ENCODE results near the gene POU6F2.

The POU6F2 gene

GRCh38 chr7:39248692-39249090 is 271.0 kb downstream of the POU6F2 start:
- H3K4me2 ChIP-seq (ENCODE audit: low read depth, low read length, poor library complexity, severe bottlenecking) = no peak overlapping the region
- no peaks in the 10 kb centered on the region for H3K36me3 ChIP-seq (ENCODE audit: insufficient read depth, low read length)
- no peak overlapping the region for H2AFZ ChIP-seq (ENCODE audit: low read length)
- H3K27me3 ChIP-seq (ENCODE audit: insufficient read depth, low read length, poor library complexity, severe bottlenecking) = no peaks in the 10 kb centered on the region
- H3K4me1 ChIP-seq (ENCODE audit: insufficient read depth, low read length, poor library complexity, severe bottlenecking) = no peaks in the 10 kb centered on the region
- TF ChIP-seq EZH2phosphoT487 (IDR thresholded peaks at IDR 0.05; ENCODE audit: borderline replicate concordance) = no peak
- TF ChIP-seq, protein P1, sequence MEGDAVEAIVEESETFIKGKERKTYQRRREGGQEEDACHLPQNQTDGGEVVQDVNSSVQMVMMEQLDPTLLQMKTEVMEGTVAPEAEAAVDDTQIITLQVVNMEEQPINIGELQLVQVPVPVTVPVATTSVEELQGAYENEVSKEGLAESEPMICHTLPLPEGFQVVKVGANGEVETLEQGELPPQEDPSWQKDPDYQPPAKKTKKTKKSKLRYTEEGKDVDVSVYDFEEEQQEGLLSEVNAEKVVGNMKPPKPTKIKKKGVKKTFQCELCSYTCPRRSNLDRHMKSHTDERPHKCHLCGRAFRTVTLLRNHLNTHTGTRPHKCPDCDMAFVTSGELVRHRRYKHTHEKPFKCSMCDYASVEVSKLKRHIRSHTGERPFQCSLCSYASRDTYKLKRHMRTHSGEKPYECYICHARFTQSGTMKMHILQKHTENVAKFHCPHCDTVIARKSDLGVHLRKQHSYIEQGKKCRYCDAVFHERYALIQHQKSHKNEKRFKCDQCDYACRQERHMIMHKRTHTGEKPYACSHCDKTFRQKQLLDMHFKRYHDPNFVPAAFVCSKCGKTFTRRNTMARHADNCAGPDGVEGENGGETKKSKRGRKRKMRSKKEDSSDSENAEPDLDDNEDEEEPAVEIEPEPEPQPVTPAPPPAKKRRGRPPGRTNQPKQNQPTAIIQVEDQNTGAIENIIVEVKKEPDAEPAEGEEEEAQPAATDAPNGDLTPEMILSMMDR (conservative IDR thresholded peaks at IDR 0.05; ENCODE audit: low read length) = no peak
- no peaks in the 10 kb centered on the region for H3K9me3 ChIP-seq (ENCODE audit: insufficient read depth, low read depth, low read length)
- no peaks in the 10 kb centered on the region for H3K9me2 ChIP-seq (replicated peaks; ENCODE audit: low read depth, low read length)
- no peak overlapping the region for H3K4me3 ChIP-seq (ENCODE audit: low read length, poor library complexity, severe bottlenecking)
- no peaks in the 10 kb centered on the region for H3F3A ChIP-seq (ENCODE audit: low read depth)
- no peak overlapping the region for H3K9ac ChIP-seq (ENCODE audit: low read depth, low read length, poor library complexity, severe bottlenecking)
- no peaks in the 10 kb centered on the region for H3K79me2 ChIP-seq (ENCODE audit: insufficient read depth, low read length)
- no peaks in the 10 kb centered on the region for H4K20me1 ChIP-seq (ENCODE audit: insufficient read depth, low read length, poor library complexity, severe bottlenecking)

DNA sequence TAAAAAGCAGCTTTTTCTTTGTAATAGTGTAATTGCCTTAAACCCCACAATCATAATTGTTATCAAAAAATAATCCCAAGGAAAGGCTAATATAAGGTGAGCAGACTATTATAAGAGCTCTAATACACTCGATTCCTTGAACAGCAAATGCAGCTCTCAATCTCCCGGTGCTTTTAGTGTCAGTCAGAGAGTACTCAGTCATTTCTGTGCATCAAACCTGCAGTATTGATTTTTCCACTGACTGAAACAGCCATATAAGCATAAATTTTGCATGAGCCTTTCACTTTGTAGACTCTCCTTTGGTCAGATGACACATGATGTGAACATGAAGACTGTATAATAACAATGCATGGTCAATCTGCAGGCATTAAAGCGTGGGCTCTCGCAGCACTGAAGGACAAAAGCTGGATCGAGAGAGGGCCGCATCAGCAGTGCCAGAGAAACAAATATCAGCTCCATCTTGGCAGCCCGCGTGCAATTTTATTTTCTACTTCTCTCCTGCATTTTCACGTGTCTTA is 272.0 kb downstream of the POU6F2 start:
- no peak for TF ChIP-seq EZH2phosphoT487 (IDR thresholded peaks at IDR 0.05; ENCODE audit: borderline replicate concordance)
- TF ChIP-seq, protein P1 (conservative IDR thresholded peaks at IDR 0.05; ENCODE audit: low read length) = no peak

DNA sequence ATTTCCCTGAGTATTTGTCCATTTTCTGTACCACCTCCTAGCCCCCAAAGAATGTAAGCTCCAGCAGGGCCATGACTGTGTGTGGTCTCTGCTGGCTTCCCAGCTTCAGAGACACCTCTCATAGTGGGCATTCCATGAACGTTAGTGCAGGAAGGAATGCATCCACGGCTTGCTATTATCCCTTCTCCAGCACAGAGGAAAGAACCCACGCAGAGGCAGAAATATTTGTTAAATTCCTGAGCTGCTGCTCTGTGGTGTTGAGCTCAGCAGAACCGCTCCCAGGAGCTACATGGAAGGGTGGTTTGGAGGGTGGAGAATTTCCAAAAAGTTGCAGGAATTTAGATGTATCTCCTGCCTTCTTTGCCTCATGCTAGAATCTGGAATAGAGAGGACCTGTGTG is 275.2 kb downstream of the POU6F2 start:
- no peaks in the 10 kb centered on the region for H3K4me1 ChIP-seq (ENCODE audit: insufficient read depth, low read length, poor library complexity, severe bottlenecking)
- TF ChIP-seq, protein P1 (conservative IDR thresholded peaks at IDR 0.05; ENCODE audit: low read length) = no peak
- no peak for TF ChIP-seq EZH2phosphoT487 (IDR thresholded peaks at IDR 0.05; ENCODE audit: borderline replicate concordance)

More for the DNA sequence above, 272.0 kb downstream of the POU6F2 start:
- H3K27me3 ChIP-seq (ENCODE audit: insufficient read depth, low read length, poor library complexity, severe bottlenecking) = no peaks in the 10 kb centered on the region
- no peaks in the 10 kb centered on the region for H3K4me1 ChIP-seq (ENCODE audit: insufficient read depth, low read length, poor library complexity, severe bottlenecking)
- H2AFZ ChIP-seq (ENCODE audit: low read length) = no peak overlapping the region
- H3K9me2 ChIP-seq (replicated peaks; ENCODE audit: low read depth, low read length) = no peaks in the 10 kb centered on the region
- no peaks in the 10 kb centered on the region for H3F3A ChIP-seq (ENCODE audit: low read depth)
- H3K9ac ChIP-seq (ENCODE audit: low read depth, low read length, poor library complexity, severe bottlenecking) = no peak overlapping the region
- H3K4me3 ChIP-seq (ENCODE audit: low read length, poor library complexity, severe bottlenecking) = no peak overlapping the region
- H3K4me2 ChIP-seq (ENCODE audit: low read depth, low read length, poor library complexity, severe bottlenecking) = no peak overlapping the region
- no peaks in the 10 kb centered on the region for H3K9me3 ChIP-seq (ENCODE audit: insufficient read depth, low read depth, low read length)
- no peaks in the 10 kb centered on the region for H3K36me3 ChIP-seq (ENCODE audit: insufficient read depth, low read length)
- no peaks in the 10 kb centered on the region for H4K20me1 ChIP-seq (ENCODE audit: insufficient read depth, low read length, poor library complexity, severe bottlenecking)
- no peaks in the 10 kb centered on the region for H3K79me2 ChIP-seq (ENCODE audit: insufficient read depth, low read length)

More for the DNA sequence above, 275.2 kb downstream of the POU6F2 start:
- Histone ChIP-seq H3K9me3 (ENCODE audit: insufficient read depth, low read depth, low read length) (no peaks in the 10 kb centered on the region), H3K9ac (ENCODE audit: low read depth, low read length, poor library complexity, severe bottlenecking) (no peak overlapping the region), H3K9me2 (replicated peaks; ENCODE audit: low read depth, low read length) (no peaks in the 10 kb centered on the region), H3K79me2 (ENCODE audit: insufficient read depth, low read length) (no peaks in the 10 kb centered on the region), H4K20me1 (ENCODE audit: insufficient read depth, low read length, poor library complexity, severe bottlenecking) (no peaks in the 10 kb centered on the region), H2AFZ (ENCODE audit: low read length) (no peak overlapping the region), H3F3A (ENCODE audit: low read depth) (no peaks in the 10 kb centered on the region), H3K4me2 (ENCODE audit: low read depth, low read length, poor library complexity, severe bottlenecking) (no peak overlapping the region), H3K4me3 (ENCODE audit: low read length, poor library complexity, severe bottlenecking) (no peak overlapping the region), H3K27me3 (ENCODE audit: insufficient read depth, low read length, poor library complexity, severe bottlenecking) (no peaks in the 10 kb centered on the region), H3K36me3 (ENCODE audit: insufficient read depth, low read length) (no peaks in the 10 kb centered on the region)

Data from Loucy (cell line).